GM12878 (cell line): ENCODE results near the gene ZBTB32. TPM values are rescaled to one million over a fixed set of nuclear protein-coding genes. Genes with fewer than 3 reads are reported as not detected.
A peak's percentile ranks its signal among the peaks of the same experiment; 100 is the strongest.

Experiments used
- ASH2L ChIP-seq: fragments of 300-600, 200-600 bp; sonication (generic); IDR thresholded peaks from 2 replicates; pipeline ENCODE4 v1.6.1; 2017; ENCODE audit warnings: low read depth, mild to moderate bottlenecking, borderline replicate concordance
- CHD2 ChIP-seq: IDR thresholded peaks from 2 replicates; pipeline ENCODE4 v1.6.1; 2011; ENCODE audit warnings: low read depth, low read length, improper control_type of control experiment, borderline replicate concordance
- CHD4 ChIP-seq: fragments of 200-600 bp; sonication (generic); IDR thresholded peaks from 2 replicates; pipeline ENCODE4 v1.6.1; 2016; ENCODE audit warnings: mild to moderate bottlenecking
- EZH2 ChIP-seq: IDR thresholded peaks from 2 replicates; pipeline ENCODE4 v1.6.1; 2012; ENCODE audit warnings: low read depth, mild to moderate bottlenecking, control low read depth, inconsistent platforms, low read length, borderline replicate concordance; ENCODE audit not compliant: control insufficient read depth
- FOS ChIP-seq: IDR thresholded peaks from 3 replicates; pipeline ENCODE4 v1.6.1; 2011; ENCODE audit warnings: borderline replicate concordance; ENCODE audit not compliant: insufficient read length; ENCODE audit errors: extremely low read depth
- LARP7 ChIP-seq: fragments of 450-650 bp; IDR thresholded peaks from 2 replicates; pipeline ENCODE4 v1.6.1; 2017; ENCODE audit warnings: mild to moderate bottlenecking
- NFIC ChIP-seq: IDR thresholded peaks from 2 replicates; pipeline ENCODE4 v1.6.1; 2012; ENCODE audit warnings: low read depth, mild to moderate bottlenecking, inconsistent platforms, low read length, moderate library complexity
- RAD21 ChIP-seq: IDR thresholded peaks from 2 replicates; pipeline ENCODE4 v1.6.1; 2011; ENCODE audit warnings: mild to moderate bottlenecking, low read depth, low read length, moderate library complexity; ENCODE audit not compliant: insufficient read depth
- SREBF1 ChIP-seq: IDR thresholded peaks from 2 replicates; pipeline ENCODE4 v1.6.1; 2012; ENCODE audit warnings: mild to moderate bottlenecking, low read length
- TBL1XR1 ChIP-seq: IDR thresholded peaks from 2 replicates; pipeline ENCODE4 v1.6.1; 2012; ENCODE audit warnings: low read depth, low read length, improper control_type of control experiment
- TCF3 ChIP-seq: IDR thresholded peaks from 2 replicates; pipeline ENCODE4 v1.6.1; 2012; ENCODE audit warnings: low read depth, mild to moderate bottlenecking, low read length, borderline replicate concordance; ENCODE audit not compliant: insufficient read depth
- polyA plus RNA-seq, 11 experiments: library from polyadenylated mRNA; depleted of rRNA in 4 of 11; unstranded in 6 of 11; stranded (reverse) in 5 of 11; fragments of >200 nt; fragmentation: Nextera tagmentation in 4 of 11; fragmentation: Illumina TruSeq in 1 of 11; extraction: Ambion mirVana in 4 of 11; extraction: Trizol in 1 of 11; gene quantifications; 1 replicate in 1 of 11; 2 replicates in 10 of 11; pipeline versions ENCODE4 v1.2.1 to v1.2.3, GENCODE V29; 2011 to 2016; ENCODE audit warnings: inconsistent platforms in 2 of 11, missing spikeins in 2 of 11, low read depth in 1 of 11
- total RNA-seq, 4 experiments: library from RNA; depleted of rRNA in 3 of 4; stranded (reverse); fragments of >200 nt in 3 of 4; fragmentation: Illumina TruSeq in 1 of 4; extraction: Trizol in 1 of 4; gene quantifications; 2 replicates each; pipeline versions ENCODE4 v1.2.1 to v1.2.3, GENCODE V29; 2013 to 2021
- TF ChIP-seq, protein P1 (sequence below): fragments of 450-650 bp; IDR thresholded peaks from 2 replicates; pipeline ENCODE4 v1.6.1; 2017; ENCODE audit warnings: mild to moderate bottlenecking, moderate library complexity
- TF ChIP-seq, protein P2 (sequence below): fragments of 450-650 bp; formaldehyde crosslinking; IDR thresholded peaks from 2 replicates; pipeline ENCODE4 v1.5.0; 2022; ENCODE audit warnings: mild to moderate bottlenecking, missing genetic modification characterization
- TF ChIP-seq, protein P3 (sequence below): fragments of 450-650 bp; IDR thresholded peaks from 2 replicates; pipeline ENCODE4 v1.6.1; 2016; ENCODE audit warnings: mild to moderate bottlenecking, moderate library complexity, borderline replicate concordance

ZBTB32 gene
- total and polyA plus RNA-seq, 10 of the 15 experiments (the other 5 are each of a cell fraction or from before 2014, with no cell fraction given): 1.0 to 46.7 (median 16.0) TPM

DNA sequence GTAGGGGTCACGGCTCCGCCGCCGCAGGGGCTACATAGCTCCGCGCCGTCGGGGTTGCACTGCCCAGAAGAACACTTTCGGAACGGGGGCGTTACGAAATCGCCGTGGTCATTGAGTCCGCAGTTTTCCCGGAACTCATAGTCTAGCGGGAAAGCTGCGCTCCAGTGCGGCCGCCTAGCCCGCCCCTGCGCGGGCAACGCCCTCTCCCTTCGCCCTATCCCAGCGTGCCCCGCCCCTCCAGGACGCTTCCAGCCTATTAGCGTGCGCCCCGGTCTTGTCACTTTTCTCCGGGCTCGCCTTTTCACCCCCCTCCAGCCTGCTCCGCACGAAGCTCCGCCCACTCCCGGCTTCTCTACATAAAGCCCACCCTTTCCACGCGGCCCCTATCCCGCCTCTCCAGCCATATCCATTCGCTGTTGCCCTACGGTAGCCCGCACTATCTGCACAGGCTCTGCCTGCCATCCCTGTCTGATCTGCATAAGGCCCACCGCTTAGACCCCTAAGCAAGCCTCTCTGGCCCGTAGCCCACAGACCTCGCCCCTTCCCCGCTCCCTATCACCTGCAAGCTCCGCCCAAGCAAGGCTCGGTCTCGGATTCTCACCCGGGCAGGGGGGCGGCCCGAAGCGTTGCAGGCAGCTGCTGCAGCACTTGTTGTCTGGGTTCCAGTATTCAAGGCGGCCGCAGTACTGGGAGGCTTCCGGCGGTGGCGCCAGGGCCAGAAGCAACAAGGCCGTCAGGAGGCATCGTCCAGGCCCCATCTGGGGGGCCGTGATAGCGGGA, 36.3 kb downstream of the ZBTB32 start (continued):
- TF ChIP-seq, protein P1, sequence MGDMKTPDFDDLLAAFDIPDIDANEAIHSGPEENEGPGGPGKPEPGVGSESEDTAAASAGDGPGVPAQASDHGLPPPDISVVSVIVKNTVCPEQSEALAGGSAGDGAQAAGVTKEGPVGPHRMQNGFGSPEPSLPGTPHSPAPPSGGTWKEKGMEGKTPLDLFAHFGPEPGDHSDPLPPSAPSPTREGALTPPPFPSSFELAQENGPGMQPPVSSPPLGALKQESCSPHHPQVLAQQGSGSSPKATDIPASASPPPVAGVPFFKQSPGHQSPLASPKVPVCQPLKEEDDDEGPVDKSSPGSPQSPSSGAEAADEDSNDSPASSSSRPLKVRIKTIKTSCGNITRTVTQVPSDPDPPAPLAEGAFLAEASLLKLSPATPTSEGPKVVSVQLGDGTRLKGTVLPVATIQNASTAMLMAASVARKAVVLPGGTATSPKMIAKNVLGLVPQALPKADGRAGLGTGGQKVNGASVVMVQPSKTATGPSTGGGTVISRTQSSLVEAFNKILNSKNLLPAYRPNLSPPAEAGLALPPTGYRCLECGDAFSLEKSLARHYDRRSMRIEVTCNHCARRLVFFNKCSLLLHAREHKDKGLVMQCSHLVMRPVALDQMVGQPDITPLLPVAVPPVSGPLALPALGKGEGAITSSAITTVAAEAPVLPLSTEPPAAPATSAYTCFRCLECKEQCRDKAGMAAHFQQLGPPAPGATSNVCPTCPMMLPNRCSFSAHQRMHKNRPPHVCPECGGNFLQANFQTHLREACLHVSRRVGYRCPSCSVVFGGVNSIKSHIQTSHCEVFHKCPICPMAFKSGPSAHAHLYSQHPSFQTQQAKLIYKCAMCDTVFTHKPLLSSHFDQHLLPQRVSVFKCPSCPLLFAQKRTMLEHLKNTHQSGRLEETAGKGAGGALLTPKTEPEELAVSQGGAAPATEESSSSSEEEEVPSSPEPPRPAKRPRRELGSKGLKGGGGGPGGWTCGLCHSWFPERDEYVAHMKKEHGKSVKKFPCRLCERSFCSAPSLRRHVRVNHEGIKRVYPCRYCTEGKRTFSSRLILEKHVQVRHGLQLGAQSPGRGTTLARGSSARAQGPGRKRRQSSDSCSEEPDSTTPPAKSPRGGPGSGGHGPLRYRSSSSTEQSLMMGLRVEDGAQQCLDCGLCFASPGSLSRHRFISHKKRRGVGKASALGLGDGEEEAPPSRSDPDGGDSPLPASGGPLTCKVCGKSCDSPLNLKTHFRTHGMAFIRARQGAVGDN: no peak
- TF ChIP-seq, protein P2, sequence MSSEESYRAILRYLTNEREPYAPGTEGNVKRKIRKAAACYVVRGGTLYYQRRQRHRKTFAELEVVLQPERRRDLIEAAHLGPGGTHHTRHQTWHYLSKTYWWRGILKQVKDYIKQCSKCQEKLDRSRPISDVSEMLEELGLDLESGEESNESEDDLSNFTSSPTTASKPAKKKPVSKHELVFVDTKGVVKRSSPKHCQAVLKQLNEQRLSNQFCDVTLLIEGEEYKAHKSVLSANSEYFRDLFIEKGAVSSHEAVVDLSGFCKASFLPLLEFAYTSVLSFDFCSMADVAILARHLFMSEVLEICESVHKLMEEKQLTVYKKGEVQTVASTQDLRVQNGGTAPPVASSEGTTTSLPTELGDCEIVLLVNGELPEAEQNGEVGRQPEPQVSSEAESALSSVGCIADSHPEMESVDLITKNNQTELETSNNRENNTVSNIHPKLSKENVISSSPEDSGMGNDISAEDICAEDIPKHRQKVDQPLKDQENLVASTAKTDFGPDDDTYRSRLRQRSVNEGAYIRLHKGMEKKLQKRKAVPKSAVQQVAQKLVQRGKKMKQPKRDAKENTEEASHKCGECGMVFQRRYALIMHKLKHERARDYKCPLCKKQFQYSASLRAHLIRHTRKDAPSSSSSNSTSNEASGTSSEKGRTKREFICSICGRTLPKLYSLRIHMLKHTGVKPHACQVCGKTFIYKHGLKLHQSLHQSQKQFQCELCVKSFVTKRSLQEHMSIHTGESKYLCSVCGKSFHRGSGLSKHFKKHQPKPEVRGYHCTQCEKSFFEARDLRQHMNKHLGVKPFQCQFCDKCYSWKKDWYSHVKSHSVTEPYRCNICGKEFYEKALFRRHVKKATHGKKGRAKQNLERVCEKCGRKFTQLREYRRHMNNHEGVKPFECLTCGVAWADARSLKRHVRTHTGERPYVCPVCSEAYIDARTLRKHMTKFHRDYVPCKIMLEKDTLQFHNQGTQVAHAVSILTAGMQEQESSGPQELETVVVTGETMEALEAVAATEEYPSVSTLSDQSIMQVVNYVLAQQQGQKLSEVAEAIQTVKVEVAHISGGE: no peak
- TF ChIP-seq FOS (peak; percentile 7), TBL1XR1 (no peak), NFIC (no peak), TCF3 (0 out of 2 replicates have a peak, but pooled peaks have one; percentile 20), ASH2L (no peak), EZH2 (no peak), RAD21 (peak; percentile 7; the same call in 1 of the 2 replicates), LARP7 (no peak), CHD4 (no peak), SREBF1 (no peak), CHD2 (peak; percentile 71)
- TF ChIP-seq, protein P3, sequence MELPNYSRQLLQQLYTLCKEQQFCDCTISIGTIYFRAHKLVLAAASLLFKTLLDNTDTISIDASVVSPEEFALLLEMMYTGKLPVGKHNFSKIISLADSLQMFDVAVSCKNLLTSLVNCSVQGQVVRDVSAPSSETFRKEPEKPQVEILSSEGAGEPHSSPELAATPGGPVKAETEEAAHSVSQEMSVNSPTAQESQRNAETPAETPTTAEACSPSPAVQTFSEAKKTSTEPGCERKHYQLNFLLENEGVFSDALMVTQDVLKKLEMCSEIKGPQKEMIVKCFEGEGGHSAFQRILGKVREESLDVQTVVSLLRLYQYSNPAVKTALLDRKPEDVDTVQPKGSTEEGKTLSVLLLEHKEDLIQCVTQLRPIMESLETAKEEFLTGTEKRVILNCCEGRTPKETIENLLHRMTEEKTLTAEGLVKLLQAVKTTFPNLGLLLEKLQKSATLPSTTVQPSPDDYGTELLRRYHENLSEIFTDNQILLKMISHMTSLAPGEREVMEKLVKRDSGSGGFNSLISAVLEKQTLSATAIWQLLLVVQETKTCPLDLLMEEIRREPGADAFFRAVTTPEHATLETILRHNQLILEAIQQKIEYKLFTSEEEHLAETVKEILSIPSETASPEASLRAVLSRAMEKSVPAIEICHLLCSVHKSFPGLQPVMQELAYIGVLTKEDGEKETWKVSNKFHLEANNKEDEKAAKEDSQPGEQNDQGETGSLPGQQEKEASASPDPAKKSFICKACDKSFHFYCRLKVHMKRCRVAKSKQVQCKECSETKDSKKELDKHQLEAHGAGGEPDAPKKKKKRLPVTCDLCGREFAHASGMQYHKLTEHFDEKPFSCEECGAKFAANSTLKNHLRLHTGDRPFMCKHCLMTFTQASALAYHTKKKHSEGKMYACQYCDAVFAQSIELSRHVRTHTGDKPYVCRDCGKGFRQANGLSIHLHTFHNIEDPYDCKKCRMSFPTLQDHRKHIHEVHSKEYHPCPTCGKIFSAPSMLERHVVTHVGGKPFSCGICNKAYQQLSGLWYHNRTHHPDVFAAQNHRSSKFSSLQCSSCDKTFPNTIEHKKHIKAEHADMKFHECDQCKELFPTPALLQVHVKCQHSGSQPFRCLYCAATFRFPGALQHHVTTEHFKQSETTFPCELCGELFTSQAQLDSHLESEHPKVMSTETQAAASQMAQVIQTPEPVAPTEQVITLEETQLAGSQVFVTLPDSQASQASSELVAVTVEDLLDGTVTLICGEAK: peak; percentile 59; the same call in 1 of the 2 replicates
